GM12878 (cell line): ENCODE results near the gene SUSD1. TPM values are rescaled to one million over a fixed set of nuclear protein-coding genes. Genes with fewer than 3 reads are reported as not detected.

Experiments
- CEBPB ChIP-seq, 2 experiments: fragments of 150-350 bp in 1 of 2; IDR thresholded peaks; 2 replicates each; pipeline ENCODE4 v1.6.1; 2012 to 2014; ENCODE audit warnings: low read depth in 2 of 2, low read length in 2 of 2, borderline replicate concordance in 1 of 2, inconsistent platforms in 1 of 2
- CHD2 ChIP-seq: IDR thresholded peaks from 2 replicates; pipeline ENCODE4 v1.6.1; 2011; ENCODE audit warnings: low read depth, low read length, improper control_type of control experiment, borderline replicate concordance
- FOXK2 ChIP-seq: fragments of 450-650 bp; IDR thresholded peaks from 2 replicates; pipeline ENCODE4 v1.6.1; 2017; ENCODE audit warnings: mild to moderate bottlenecking, moderate library complexity
- GABPA ChIP-seq: IDR thresholded peaks from 2 replicates; pipeline ENCODE4 v1.6.1; 2014; ENCODE audit warnings: antibody characterized with exemption, low read depth, mild to moderate bottlenecking, inconsistent platforms
- HDAC6 ChIP-seq: fragments of 200-600 bp; sonication (generic); IDR thresholded peaks from one replicate; pipeline ENCODE4 v1.8.0; 2017; ENCODE audit warnings: antibody characterized with exemption; ENCODE audit not compliant: unreplicated experiment
- MEF2A ChIP-seq: IDR thresholded peaks from 2 replicates; pipeline ENCODE4 v1.6.1; 2011; ENCODE audit warnings: low read depth, mild to moderate bottlenecking, low read length, moderate library complexity; ENCODE audit not compliant: insufficient read depth
- MYB ChIP-seq: fragments of 150-350 bp; IDR thresholded peaks from 2 replicates; pipeline ENCODE4 v1.6.1; 2014; ENCODE audit warnings: mild to moderate bottlenecking, low read depth, low read length, borderline replicate concordance
- NFYA ChIP-seq: IDR thresholded peaks from 2 replicates; pipeline ENCODE4 v1.6.1; 2011; ENCODE audit warnings: low read depth, mild to moderate bottlenecking, low read length, improper control_type of control experiment, borderline replicate concordance
- PML ChIP-seq: IDR thresholded peaks from 2 replicates; pipeline ENCODE4 v1.6.1; 2012; ENCODE audit warnings: low read length, inconsistent platforms
- SKIL ChIP-seq: fragments of 450-650 bp; IDR thresholded peaks from 2 replicates; pipeline ENCODE4 v1.6.1; 2017; ENCODE audit warnings: mild to moderate bottlenecking, low read depth, inconsistent platforms; ENCODE audit not compliant: poor library complexity, severe bottlenecking
- SMAD1 ChIP-seq: fragments of 450-650 bp; IDR thresholded peaks from 2 replicates; pipeline ENCODE4 v1.6.1; 2018; ENCODE audit warnings: mild to moderate bottlenecking, low read depth; ENCODE audit not compliant: partially characterized antibody
- SMAD5 ChIP-seq: IDR thresholded peaks from 2 replicates; pipeline ENCODE4 v1.6.1; 2016; ENCODE audit warnings: antibody characterized with exemption, low read depth
- SUZ12 ChIP-seq: fragments of 200-600 bp; sonication (generic); IDR thresholded peaks from one replicate; pipeline ENCODE4 v1.6.1; 2018; ENCODE audit warnings: antibody characterized with exemption, mild to moderate bottlenecking; ENCODE audit not compliant: unreplicated experiment
- WRNIP1 ChIP-seq: IDR thresholded peaks from 2 replicates; pipeline ENCODE4 v1.6.1; 2011; ENCODE audit warnings: low read depth, low read length, improper control_type of control experiment, borderline replicate concordance
- polyA plus RNA-seq, 11 experiments: library from polyadenylated mRNA; depleted of rRNA in 4 of 11; unstranded in 6 of 11; stranded (reverse) in 5 of 11; fragments of >200 nt; fragmentation: Nextera tagmentation in 4 of 11; fragmentation: Illumina TruSeq in 1 of 11; extraction: Ambion mirVana in 4 of 11; extraction: Trizol in 1 of 11; gene quantifications; 1 replicate in 1 of 11; 2 replicates in 10 of 11; pipeline versions ENCODE4 v1.2.1 to v1.2.3, GENCODE V29; 2011 to 2016; ENCODE audit warnings: inconsistent platforms in 2 of 11, missing spikeins in 2 of 11, low read depth in 1 of 11
- total RNA-seq, 4 experiments: library from RNA; depleted of rRNA in 3 of 4; stranded (reverse); fragments of >200 nt in 3 of 4; fragmentation: Illumina TruSeq in 1 of 4; extraction: Trizol in 1 of 4; gene quantifications; 2 replicates each; pipeline versions ENCODE4 v1.2.1 to v1.2.3, GENCODE V29; 2013 to 2021
- TF ChIP-seq, protein P1 (sequence below): fragments of 450-650 bp; IDR thresholded peaks from 2 replicates; pipeline ENCODE4 v1.6.1; 2017; ENCODE audit warnings: mild to moderate bottlenecking
- TF ChIP-seq, protein P2 (sequence below): fragments of 450-650 bp; formaldehyde crosslinking; IDR thresholded peaks from 2 replicates; pipeline ENCODE4 v1.5.0; 2022; ENCODE audit warnings: mild to moderate bottlenecking, missing genetic modification characterization
- TF ChIP-seq, protein P3 (sequence below): fragments of 450-650 bp; IDR thresholded peaks from 2 replicates; pipeline ENCODE4 v1.6.1; 2016; ENCODE audit warnings: mild to moderate bottlenecking, moderate library complexity, borderline replicate concordance
- TF ChIP-seq, protein P4 (sequence below): IDR thresholded peaks from 2 replicates; pipeline ENCODE4 v1.6.1; 2011; ENCODE audit warnings: low read depth, mild to moderate bottlenecking, low read length, moderate library complexity, borderline replicate concordance; ENCODE audit errors: extremely low read depth

The SUSD1 gene
- total and polyA plus RNA-seq, 10 of the 15 experiments (the other 5 are each of a cell fraction or from before 2014, with no cell fraction given): 6.7 to 20.8 (median 13.2) TPM

- TF ChIP-seq CEBPB (IDR thresholded peaks at IDR 0.05; ENCODE audit: borderline replicate concordance in 1 of 2, low read depth in 2 of 2, low read length in 2 of 2): no peak
- no peak for TF ChIP-seq FOXK2
- TF ChIP-seq, protein P1, sequence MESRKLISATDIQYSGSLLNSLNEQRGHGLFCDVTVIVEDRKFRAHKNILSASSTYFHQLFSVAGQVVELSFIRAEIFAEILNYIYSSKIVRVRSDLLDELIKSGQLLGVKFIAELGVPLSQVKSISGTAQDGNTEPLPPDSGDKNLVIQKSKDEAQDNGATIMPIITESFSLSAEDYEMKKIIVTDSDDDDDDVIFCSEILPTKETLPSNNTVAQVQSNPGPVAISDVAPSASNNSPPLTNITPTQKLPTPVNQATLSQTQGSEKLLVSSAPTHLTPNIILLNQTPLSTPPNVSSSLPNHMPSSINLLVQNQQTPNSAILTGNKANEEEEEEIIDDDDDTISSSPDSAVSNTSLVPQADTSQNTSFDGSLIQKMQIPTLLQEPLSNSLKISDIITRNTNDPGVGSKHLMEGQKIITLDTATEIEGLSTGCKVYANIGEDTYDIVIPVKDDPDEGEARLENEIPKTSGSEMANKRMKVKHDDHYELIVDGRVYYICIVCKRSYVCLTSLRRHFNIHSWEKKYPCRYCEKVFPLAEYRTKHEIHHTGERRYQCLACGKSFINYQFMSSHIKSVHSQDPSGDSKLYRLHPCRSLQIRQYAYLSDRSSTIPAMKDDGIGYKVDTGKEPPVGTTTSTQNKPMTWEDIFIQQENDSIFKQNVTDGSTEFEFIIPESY: no peak
- no peak for TF ChIP-seq WRNIP1
- peak; percentile 42; the same call in 1 of the 2 replicates for TF ChIP-seq PML
- no peak for TF ChIP-seq MYB
- TF ChIP-seq, protein P2, sequence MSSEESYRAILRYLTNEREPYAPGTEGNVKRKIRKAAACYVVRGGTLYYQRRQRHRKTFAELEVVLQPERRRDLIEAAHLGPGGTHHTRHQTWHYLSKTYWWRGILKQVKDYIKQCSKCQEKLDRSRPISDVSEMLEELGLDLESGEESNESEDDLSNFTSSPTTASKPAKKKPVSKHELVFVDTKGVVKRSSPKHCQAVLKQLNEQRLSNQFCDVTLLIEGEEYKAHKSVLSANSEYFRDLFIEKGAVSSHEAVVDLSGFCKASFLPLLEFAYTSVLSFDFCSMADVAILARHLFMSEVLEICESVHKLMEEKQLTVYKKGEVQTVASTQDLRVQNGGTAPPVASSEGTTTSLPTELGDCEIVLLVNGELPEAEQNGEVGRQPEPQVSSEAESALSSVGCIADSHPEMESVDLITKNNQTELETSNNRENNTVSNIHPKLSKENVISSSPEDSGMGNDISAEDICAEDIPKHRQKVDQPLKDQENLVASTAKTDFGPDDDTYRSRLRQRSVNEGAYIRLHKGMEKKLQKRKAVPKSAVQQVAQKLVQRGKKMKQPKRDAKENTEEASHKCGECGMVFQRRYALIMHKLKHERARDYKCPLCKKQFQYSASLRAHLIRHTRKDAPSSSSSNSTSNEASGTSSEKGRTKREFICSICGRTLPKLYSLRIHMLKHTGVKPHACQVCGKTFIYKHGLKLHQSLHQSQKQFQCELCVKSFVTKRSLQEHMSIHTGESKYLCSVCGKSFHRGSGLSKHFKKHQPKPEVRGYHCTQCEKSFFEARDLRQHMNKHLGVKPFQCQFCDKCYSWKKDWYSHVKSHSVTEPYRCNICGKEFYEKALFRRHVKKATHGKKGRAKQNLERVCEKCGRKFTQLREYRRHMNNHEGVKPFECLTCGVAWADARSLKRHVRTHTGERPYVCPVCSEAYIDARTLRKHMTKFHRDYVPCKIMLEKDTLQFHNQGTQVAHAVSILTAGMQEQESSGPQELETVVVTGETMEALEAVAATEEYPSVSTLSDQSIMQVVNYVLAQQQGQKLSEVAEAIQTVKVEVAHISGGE (CRISPR knock-in tag): no peak
- no peak for TF ChIP-seq SUZ12
- no peak for TF ChIP-seq GABPA
- TF ChIP-seq SKIL: no peak
- TF ChIP-seq SMAD5: peak; percentile 71; the same call in 1 of the 2 replicates
- TF ChIP-seq NFYA: no peak
- TF ChIP-seq, protein P3, sequence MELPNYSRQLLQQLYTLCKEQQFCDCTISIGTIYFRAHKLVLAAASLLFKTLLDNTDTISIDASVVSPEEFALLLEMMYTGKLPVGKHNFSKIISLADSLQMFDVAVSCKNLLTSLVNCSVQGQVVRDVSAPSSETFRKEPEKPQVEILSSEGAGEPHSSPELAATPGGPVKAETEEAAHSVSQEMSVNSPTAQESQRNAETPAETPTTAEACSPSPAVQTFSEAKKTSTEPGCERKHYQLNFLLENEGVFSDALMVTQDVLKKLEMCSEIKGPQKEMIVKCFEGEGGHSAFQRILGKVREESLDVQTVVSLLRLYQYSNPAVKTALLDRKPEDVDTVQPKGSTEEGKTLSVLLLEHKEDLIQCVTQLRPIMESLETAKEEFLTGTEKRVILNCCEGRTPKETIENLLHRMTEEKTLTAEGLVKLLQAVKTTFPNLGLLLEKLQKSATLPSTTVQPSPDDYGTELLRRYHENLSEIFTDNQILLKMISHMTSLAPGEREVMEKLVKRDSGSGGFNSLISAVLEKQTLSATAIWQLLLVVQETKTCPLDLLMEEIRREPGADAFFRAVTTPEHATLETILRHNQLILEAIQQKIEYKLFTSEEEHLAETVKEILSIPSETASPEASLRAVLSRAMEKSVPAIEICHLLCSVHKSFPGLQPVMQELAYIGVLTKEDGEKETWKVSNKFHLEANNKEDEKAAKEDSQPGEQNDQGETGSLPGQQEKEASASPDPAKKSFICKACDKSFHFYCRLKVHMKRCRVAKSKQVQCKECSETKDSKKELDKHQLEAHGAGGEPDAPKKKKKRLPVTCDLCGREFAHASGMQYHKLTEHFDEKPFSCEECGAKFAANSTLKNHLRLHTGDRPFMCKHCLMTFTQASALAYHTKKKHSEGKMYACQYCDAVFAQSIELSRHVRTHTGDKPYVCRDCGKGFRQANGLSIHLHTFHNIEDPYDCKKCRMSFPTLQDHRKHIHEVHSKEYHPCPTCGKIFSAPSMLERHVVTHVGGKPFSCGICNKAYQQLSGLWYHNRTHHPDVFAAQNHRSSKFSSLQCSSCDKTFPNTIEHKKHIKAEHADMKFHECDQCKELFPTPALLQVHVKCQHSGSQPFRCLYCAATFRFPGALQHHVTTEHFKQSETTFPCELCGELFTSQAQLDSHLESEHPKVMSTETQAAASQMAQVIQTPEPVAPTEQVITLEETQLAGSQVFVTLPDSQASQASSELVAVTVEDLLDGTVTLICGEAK: no peak
- TF ChIP-seq, protein P4, sequence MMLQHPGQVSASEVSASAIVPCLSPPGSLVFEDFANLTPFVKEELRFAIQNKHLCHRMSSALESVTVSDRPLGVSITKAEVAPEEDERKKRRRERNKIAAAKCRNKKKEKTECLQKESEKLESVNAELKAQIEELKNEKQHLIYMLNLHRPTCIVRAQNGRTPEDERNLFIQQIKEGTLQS: no peak
- TF ChIP-seq HDAC6: no peak
- no peak for TF ChIP-seq SMAD1
- TF ChIP-seq MEF2A: no peak
- no peak for TF ChIP-seq CHD2
Observed at GRCh38 chr9:112076814-112077213, 98.3 kb downstream of the SUSD1 start (continued).
